HepG2 (cell line): ENCODE measurements around the gene E2F1. TPM values are rescaled to one million over a fixed set of nuclear protein-coding genes. Genes with fewer than 3 reads are reported as not detected.

Experiments
- NFKBIZ ChIP-seq: IDR thresholded peaks from 2 replicates; pipeline ENCODE4 v1.6.1; 2018; ENCODE audit warnings: missing genetic modification reagents, missing compliant biosample characterization
- RFX1 ChIP-seq: fragments of 450-650 bp; IDR thresholded peaks from 2 replicates; pipeline ENCODE4 v1.6.1; 2017
- SNRNP70 ChIP-seq: fragments of 200-400 bp; formaldehyde crosslinking; IDR thresholded peaks from 2 replicates; pipeline ENCODE4 v1.6.1; 2017; ENCODE audit warnings: mild to moderate bottlenecking, low read depth, low read length, moderate library complexity
- TARDBP ChIP-seq: sonication (generic); formaldehyde crosslinking; IDR thresholded peaks from 2 replicates; pipeline ENCODE4 v1.8.0; 2022; ENCODE audit warnings: mild to moderate bottlenecking, missing genetic modification reagents
- TOE1 ChIP-seq: sonication (generic); formaldehyde crosslinking; IDR thresholded peaks from 2 replicates; pipeline ENCODE4 v1.4.0; 2020; ENCODE audit warnings: mild to moderate bottlenecking, missing genetic modification reagents
- TSC22D2 ChIP-seq: sonication (generic); formaldehyde crosslinking; IDR thresholded peaks from 2 replicates; pipeline ENCODE4 v1.5.1; 2020; ENCODE audit warnings: missing genetic modification reagents, mild to moderate bottlenecking, borderline replicate concordance
- YEATS4 ChIP-seq: sonication (generic); formaldehyde crosslinking; IDR thresholded peaks from 2 replicates; pipeline ENCODE4 v1.4.0; 2020; ENCODE audit warnings: missing genetic modification reagents, borderline replicate concordance
- ZNF160 ChIP-seq: sonication (generic); formaldehyde crosslinking; IDR thresholded peaks from 2 replicates; pipeline ENCODE4 v1.8.0; 2022; ENCODE audit warnings: mild to moderate bottlenecking, inconsistent platforms, missing genetic modification reagents
- ZNF232 ChIP-seq: sonication (generic); formaldehyde crosslinking; IDR thresholded peaks from 2 replicates; pipeline ENCODE4 v1.4.0; 2020; ENCODE audit warnings: missing genetic modification reagents, borderline replicate concordance
- ZNF790 ChIP-seq: sonication (generic); formaldehyde crosslinking; IDR thresholded peaks from 2 replicates; pipeline ENCODE4 v1.8.0; 2022; ENCODE audit warnings: missing genetic modification reagents, mild to moderate bottlenecking, borderline replicate concordance
- ZNF841 ChIP-seq: sonication (generic); formaldehyde crosslinking; IDR thresholded peaks from 2 replicates; pipeline ENCODE4 v1.8.1; 2023; ENCODE audit warnings: missing genetic modification reagents, borderline replicate concordance
- polyA plus RNA-seq, 8 experiments: library from polyadenylated mRNA; depleted of rRNA in 3 of 8; stranded (reverse) in 7 of 8; unstranded in 1 of 8; fragments of >200 nt; fragmentation: Illumina TruSeq in 4 of 8; extraction: Trizol in 4 of 8; gene quantifications; 2 replicates each; pipeline versions ENCODE4 v1.2.1 to v1.2.3, GENCODE V29; 2011 to 2016; ENCODE audit warnings: low read depth in 4 of 8, missing spikeins in 1 of 8, mixed read lengths in 1 of 8; ENCODE audit not compliant: insufficient read depth in 1 of 8
- total RNA-seq, 5 experiments: library from RNA; depleted of rRNA; stranded (reverse); fragments of >200 nt; fragmentation: Illumina TruSeq; extraction: Trizol; gene quantifications; 2 replicates each; pipeline ENCODE4 v1.2.3, GENCODE V29; 2016; ENCODE audit warnings: low read depth in 1 of 5
- TF ChIP-seq, protein P1 (sequence below): sonication (generic); formaldehyde crosslinking; IDR thresholded peaks from 2 replicates; pipeline ENCODE4 v1.4.0; 2020; ENCODE audit warnings: missing genetic modification reagents
- TF ChIP-seq, protein P2 (sequence below): sonication (generic); formaldehyde crosslinking; IDR thresholded peaks from 2 replicates; pipeline ENCODE4 v1.4.0; 2020; ENCODE audit warnings: mild to moderate bottlenecking, missing genetic modification reagents
- TF ChIP-seq, protein P3 (sequence below): sonication (generic); formaldehyde crosslinking; IDR thresholded peaks from 2 replicates; pipeline ENCODE4 v1.8.1; 2023; ENCODE audit warnings: missing genetic modification reagents, inconsistent platforms, borderline replicate concordance
- TF ChIP-seq, protein P4 (sequence below): sonication (generic); formaldehyde crosslinking; IDR thresholded peaks from 2 replicates; pipeline ENCODE4 v1.4.0; 2020; ENCODE audit warnings: low read depth, mild to moderate bottlenecking, missing genetic modification reagents

The E2F1 gene
- total and polyA plus RNA-seq, 2 of the 13 experiments (the other 11 are each of a cell fraction or from before 2014, with no cell fraction given): 25.5 to 39.4 TPM

DNA sequence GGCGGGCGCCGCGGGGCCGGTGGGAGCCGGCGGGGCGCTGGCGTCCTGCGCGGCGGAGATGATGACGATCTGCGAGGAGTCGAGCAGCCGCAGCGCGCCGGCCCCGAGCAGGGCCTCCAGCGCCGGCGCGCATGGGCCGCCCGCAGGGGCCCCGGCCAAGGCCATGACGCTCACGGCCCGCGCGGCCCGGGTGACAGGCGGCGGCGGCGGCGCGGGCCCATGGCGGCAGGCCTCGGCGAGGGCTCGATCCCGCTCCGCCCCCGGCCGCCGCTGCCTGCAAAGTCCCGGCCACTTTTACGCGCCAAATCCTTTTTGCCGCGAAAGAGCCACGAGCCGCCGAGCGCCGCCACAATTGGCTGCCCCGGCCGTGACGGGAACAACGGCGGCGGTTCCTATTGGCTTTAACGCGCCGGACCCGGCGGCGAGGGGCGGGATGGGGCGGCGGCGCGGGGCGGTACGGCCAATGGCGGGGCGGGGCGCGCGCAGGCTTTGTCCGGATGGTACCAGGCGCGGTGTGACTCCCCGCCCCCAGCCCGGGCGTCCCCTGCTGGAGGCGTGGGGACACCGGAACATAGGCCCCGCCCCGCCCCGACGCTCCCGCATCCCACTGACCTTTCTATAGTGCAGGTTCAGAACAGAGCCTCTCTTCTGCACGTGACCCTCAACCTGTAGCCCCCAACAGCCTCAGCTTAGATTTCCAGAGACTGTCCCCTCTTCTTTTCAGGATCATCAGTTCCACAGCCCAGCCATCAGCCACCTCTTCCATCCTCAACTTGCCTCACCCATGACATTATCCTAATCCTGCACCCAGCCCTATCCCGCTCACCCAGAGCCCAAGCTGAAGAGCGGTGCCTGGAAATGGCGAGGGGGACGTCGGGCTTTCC lies at the start of gene E2F1 (continued):
- TF ChIP-seq NFKBIZ (CRISPR knock-in tag) (0 out of 2 replicates have a peak, but pooled peaks have one; percentile 61), TSC22D2 (no peak; the same call in 1 of the 2 replicates), ZNF160 (CRISPR knock-in tag) (peak; percentile 61; the same call in 1 of the 2 replicates), ZNF841 (CRISPR knock-in tag) (peak; percentile 67; the same call in 1 of the 2 replicates), TOE1 (0 out of 2 replicates have a peak, but pooled peaks have one; percentile 42), ZNF790 (CRISPR knock-in tag) (no peak), RFX1 (no peak), TARDBP (CRISPR knock-in tag) (0 out of 2 replicates have a peak, but pooled peaks have one; percentile 8), YEATS4 (CRISPR knock-in tag) (peak; percentile 62), SNRNP70 (no peak), ZNF232 (peak; percentile 93; the same call in 1 of the 2 replicates)
- TF ChIP-seq, protein P1, sequence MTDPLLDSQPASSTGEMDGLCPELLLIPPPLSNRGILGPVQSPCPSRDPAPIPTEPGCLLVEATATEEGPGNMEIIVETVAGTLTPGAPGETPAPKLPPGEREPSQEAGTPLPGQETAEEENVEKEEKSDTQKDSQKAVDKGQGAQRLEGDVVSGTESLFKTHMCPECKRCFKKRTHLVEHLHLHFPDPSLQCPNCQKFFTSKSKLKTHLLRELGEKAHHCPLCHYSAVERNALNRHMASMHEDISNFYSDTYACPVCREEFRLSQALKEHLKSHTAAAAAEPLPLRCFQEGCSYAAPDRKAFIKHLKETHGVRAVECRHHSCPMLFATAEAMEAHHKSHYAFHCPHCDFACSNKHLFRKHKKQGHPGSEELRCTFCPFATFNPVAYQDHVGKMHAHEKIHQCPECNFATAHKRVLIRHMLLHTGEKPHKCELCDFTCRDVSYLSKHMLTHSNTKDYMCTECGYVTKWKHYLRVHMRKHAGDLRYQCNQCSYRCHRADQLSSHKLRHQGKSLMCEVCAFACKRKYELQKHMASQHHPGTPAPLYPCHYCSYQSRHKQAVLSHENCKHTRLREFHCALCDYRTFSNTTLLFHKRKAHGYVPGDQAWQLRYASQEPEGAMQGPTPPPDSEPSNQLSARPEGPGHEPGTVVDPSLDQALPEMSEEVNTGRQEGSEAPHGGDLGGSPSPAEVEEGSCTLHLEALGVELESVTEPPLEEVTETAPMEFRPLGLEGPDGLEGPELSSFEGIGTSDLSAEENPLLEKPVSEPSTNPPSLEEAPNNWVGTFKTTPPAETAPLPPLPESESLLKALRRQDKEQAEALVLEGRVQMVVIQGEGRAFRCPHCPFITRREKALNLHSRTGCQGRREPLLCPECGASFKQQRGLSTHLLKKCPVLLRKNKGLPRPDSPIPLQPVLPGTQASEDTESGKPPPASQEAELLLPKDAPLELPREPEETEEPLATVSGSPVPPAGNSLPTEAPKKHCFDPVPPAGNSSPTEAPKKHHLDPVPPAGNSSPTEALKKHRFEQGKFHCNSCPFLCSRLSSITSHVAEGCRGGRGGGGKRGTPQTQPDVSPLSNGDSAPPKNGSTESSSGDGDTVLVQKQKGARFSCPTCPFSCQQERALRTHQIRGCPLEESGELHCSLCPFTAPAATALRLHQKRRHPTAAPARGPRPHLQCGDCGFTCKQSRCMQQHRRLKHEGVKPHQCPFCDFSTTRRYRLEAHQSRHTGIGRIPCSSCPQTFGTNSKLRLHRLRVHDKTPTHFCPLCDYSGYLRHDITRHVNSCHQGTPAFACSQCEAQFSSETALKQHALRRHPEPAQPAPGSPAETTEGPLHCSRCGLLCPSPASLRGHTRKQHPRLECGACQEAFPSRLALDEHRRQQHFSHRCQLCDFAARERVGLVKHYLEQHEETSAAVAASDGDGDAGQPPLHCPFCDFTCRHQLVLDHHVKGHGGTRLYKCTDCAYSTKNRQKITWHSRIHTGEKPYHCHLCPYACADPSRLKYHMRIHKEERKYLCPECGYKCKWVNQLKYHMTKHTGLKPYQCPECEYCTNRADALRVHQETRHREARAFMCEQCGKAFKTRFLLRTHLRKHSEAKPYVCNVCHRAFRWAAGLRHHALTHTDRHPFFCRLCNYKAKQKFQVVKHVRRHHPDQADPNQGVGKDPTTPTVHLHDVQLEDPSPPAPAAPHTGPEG (CRISPR knock-in tag): no peak
- TF ChIP-seq, protein P2, sequence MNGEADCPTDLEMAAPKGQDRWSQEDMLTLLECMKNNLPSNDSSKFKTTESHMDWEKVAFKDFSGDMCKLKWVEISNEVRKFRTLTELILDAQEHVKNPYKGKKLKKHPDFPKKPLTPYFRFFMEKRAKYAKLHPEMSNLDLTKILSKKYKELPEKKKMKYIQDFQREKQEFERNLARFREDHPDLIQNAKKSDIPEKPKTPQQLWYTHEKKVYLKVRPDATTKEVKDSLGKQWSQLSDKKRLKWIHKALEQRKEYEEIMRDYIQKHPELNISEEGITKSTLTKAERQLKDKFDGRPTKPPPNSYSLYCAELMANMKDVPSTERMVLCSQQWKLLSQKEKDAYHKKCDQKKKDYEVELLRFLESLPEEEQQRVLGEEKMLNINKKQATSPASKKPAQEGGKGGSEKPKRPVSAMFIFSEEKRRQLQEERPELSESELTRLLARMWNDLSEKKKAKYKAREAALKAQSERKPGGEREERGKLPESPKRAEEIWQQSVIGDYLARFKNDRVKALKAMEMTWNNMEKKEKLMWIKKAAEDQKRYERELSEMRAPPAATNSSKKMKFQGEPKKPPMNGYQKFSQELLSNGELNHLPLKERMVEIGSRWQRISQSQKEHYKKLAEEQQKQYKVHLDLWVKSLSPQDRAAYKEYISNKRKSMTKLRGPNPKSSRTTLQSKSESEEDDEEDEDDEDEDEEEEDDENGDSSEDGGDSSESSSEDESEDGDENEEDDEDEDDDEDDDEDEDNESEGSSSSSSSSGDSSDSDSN (CRISPR knock-in tag): peak; percentile 41
- TF ChIP-seq, protein P3, sequence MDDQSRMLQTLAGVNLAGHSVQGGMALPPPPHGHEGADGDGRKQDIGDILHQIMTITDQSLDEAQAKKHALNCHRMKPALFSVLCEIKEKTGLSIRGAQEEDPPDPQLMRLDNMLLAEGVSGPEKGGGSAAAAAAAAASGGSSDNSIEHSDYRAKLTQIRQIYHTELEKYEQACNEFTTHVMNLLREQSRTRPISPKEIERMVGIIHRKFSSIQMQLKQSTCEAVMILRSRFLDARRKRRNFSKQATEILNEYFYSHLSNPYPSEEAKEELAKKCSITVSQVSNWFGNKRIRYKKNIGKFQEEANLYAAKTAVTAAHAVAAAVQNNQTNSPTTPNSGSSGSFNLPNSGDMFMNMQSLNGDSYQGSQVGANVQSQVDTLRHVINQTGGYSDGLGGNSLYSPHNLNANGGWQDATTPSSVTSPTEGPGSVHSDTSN (CRISPR knock-in tag): no peak; the same call in 1 of the 2 replicates
- TF ChIP-seq, protein P4, sequence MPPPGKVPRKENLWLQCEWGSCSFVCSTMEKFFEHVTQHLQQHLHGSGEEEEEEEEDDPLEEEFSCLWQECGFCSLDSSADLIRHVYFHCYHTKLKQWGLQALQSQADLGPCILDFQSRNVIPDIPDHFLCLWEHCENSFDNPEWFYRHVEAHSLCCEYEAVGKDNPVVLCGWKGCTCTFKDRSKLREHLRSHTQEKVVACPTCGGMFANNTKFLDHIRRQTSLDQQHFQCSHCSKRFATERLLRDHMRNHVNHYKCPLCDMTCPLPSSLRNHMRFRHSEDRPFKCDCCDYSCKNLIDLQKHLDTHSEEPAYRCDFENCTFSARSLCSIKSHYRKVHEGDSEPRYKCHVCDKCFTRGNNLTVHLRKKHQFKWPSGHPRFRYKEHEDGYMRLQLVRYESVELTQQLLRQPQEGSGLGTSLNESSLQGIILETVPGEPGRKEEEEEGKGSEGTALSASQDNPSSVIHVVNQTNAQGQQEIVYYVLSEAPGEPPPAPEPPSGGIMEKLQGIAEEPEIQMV: peak; percentile 58
